HepG2 (cell line): ENCODE measurements around the gene CBLN3. TPM values are rescaled to one million over a fixed set of nuclear protein-coding genes. Genes with fewer than 3 reads are reported as not detected.

ENCODE experiments used
- ATAD3A ChIP-seq: sonication (generic); formaldehyde crosslinking; IDR thresholded peaks from 2 replicates; pipeline ENCODE4 v1.4.0; 2020; ENCODE audit warnings: missing genetic modification reagents
- ATF1 ChIP-seq: IDR thresholded peaks from 2 replicates; pipeline ENCODE4 v1.6.1; 2016; ENCODE audit warnings: mild to moderate bottlenecking, control low read depth
- BCL6 ChIP-seq: IDR thresholded peaks from 2 replicates; pipeline ENCODE4 v1.6.1; 2016; ENCODE audit warnings: missing genetic modification reagents, missing compliant biosample characterization
- CBFB ChIP-seq: sonication (generic); formaldehyde crosslinking; IDR thresholded peaks from 2 replicates; pipeline ENCODE4 v1.4.0; 2020; ENCODE audit warnings: missing genetic modification reagents
- CHCHD3 ChIP-seq: sonication (generic); formaldehyde crosslinking; IDR thresholded peaks from 2 replicates; pipeline ENCODE4 v1.8.0; 2022; ENCODE audit warnings: mild to moderate bottlenecking, missing genetic modification reagents, moderate library complexity
- EHMT2 ChIP-seq: fragments of 200-600 bp; sonication (generic); IDR thresholded peaks from 2 replicates; pipeline ENCODE4 v1.7.0; 2017; ENCODE audit warnings: antibody characterized with exemption, low read depth, low read length, borderline replicate concordance
- ETV5 ChIP-seq: IDR thresholded peaks from 2 replicates; pipeline ENCODE4 v1.6.1; 2018; ENCODE audit warnings: missing biosample characterization, missing genetic modification reagents, inconsistent platforms, borderline replicate concordance
- HMGA1 ChIP-seq: sonication (generic); formaldehyde crosslinking; conservative IDR thresholded peaks from 2 replicates; pipeline ENCODE4 v1.4.0; 2020; ENCODE audit warnings: missing genetic modification reagents
- IKZF4 ChIP-seq: sonication (generic); formaldehyde crosslinking; IDR thresholded peaks from 2 replicates; pipeline ENCODE4 v1.5.1; 2020; ENCODE audit warnings: borderline replicate concordance, mild to moderate bottlenecking, low read depth, missing genetic modification reagents; ENCODE audit errors: not compliant biosample characterization
- JUN ChIP-seq: sonication (generic); formaldehyde crosslinking; IDR thresholded peaks from 2 replicates; pipeline ENCODE4 v1.4.0; 2020; ENCODE audit warnings: mild to moderate bottlenecking, missing genetic modification reagents
- MAFG ChIP-seq: sonication (generic); formaldehyde crosslinking; IDR thresholded peaks from 2 replicates; pipeline ENCODE4 v1.5.1; 2020; ENCODE audit warnings: mild to moderate bottlenecking, missing genetic modification reagents
- MED1 ChIP-seq: sonication (generic); formaldehyde crosslinking; IDR thresholded peaks from 2 replicates; pipeline ENCODE4 v1.4.0; 2020; ENCODE audit warnings: missing genetic modification reagents
- MYC ChIP-seq: sonication (generic); formaldehyde crosslinking; IDR thresholded peaks from 2 replicates; pipeline ENCODE4 v1.9.0; 2021; ENCODE audit warnings: missing genetic modification reagents, borderline replicate concordance
- NAIF1 ChIP-seq: sonication (generic); formaldehyde crosslinking; IDR thresholded peaks from 2 replicates; pipeline ENCODE4 v1.5.0; 2020; ENCODE audit warnings: mild to moderate bottlenecking, missing genetic modification reagents, borderline replicate concordance
- NKX3-1 ChIP-seq: sonication (generic); formaldehyde crosslinking; IDR thresholded peaks from 2 replicates; pipeline ENCODE4 v1.5.0; 2020; ENCODE audit warnings: missing genetic modification reagents
- ONECUT2 ChIP-seq: sonication (generic); formaldehyde crosslinking; IDR thresholded peaks from 2 replicates; pipeline ENCODE4 v1.4.0; 2020; ENCODE audit warnings: missing genetic modification reagents
- POLR2A ChIP-seq, 2 experiments: IDR thresholded peaks; 2 replicates each; pipeline ENCODE4 v1.6.1; 2011; ENCODE audit warnings: low read depth in 2 of 2, low read length in 2 of 2, mild to moderate bottlenecking in 1 of 2, moderate library complexity in 1 of 2; ENCODE audit not compliant: insufficient read depth in 1 of 2
- RAD21 ChIP-seq: fragments of 450-650 bp; formaldehyde crosslinking; IDR thresholded peaks from 2 replicates; pipeline ENCODE4 v1.5.0; 2020; ENCODE audit warnings: mild to moderate bottlenecking
- SOX5 ChIP-seq: IDR thresholded peaks from 2 replicates; pipeline ENCODE4 v1.6.1; 2016; ENCODE audit warnings: borderline replicate concordance
- XBP1 ChIP-seq: sonication (generic); formaldehyde crosslinking; IDR thresholded peaks from 2 replicates; pipeline ENCODE4 v1.5.0; 2020; ENCODE audit warnings: missing genetic modification reagents
- ZBTB3 ChIP-seq: sonication (generic); formaldehyde crosslinking; IDR thresholded peaks from 2 replicates; pipeline ENCODE4 v1.4.0; 2020; ENCODE audit warnings: low read depth, mild to moderate bottlenecking, moderate library complexity, missing genetic modification reagents, borderline replicate concordance
- ZNF446 ChIP-seq: sonication (generic); formaldehyde crosslinking; IDR thresholded peaks from 2 replicates; pipeline ENCODE4 v1.5.0; 2020; ENCODE audit warnings: mild to moderate bottlenecking, missing genetic modification reagents
- ZNF589 ChIP-seq: sonication (generic); formaldehyde crosslinking; conservative IDR thresholded peaks from 2 replicates; pipeline ENCODE4 v1.8.0; 2022; ENCODE audit warnings: mild to moderate bottlenecking, moderate library complexity, missing genetic modification reagents
- ZNF660 ChIP-seq: sonication (generic); formaldehyde crosslinking; IDR thresholded peaks from 2 replicates; pipeline ENCODE4 v1.5.1; 2020; ENCODE audit warnings: mild to moderate bottlenecking, low read depth, missing genetic modification reagents, borderline replicate concordance
- ZNF776 ChIP-seq: sonication (generic); formaldehyde crosslinking; IDR thresholded peaks from 2 replicates; pipeline ENCODE4 v1.4.0; 2020; ENCODE audit warnings: mild to moderate bottlenecking, missing genetic modification reagents
- ZNF883 ChIP-seq: sonication (generic); formaldehyde crosslinking; IDR thresholded peaks from 2 replicates; pipeline ENCODE4 v1.5.1; 2020; ENCODE audit warnings: mild to moderate bottlenecking, missing genetic modification reagents; ENCODE audit errors: not compliant biosample characterization
- ZSCAN31 ChIP-seq: sonication (generic); formaldehyde crosslinking; IDR thresholded peaks from 2 replicates; pipeline ENCODE4 v1.5.0; 2020; ENCODE audit warnings: low read depth, mild to moderate bottlenecking, missing genetic modification reagents
- polyA plus RNA-seq, 8 experiments: library from polyadenylated mRNA; depleted of rRNA in 3 of 8; stranded (reverse) in 7 of 8; unstranded in 1 of 8; fragments of >200 nt; fragmentation: Illumina TruSeq in 4 of 8; extraction: Trizol in 4 of 8; gene quantifications; 2 replicates each; pipeline versions ENCODE4 v1.2.1 to v1.2.3, GENCODE V29; 2011 to 2016; ENCODE audit warnings: low read depth in 4 of 8, missing spikeins in 1 of 8, mixed read lengths in 1 of 8; ENCODE audit not compliant: insufficient read depth in 1 of 8
- total RNA-seq, 5 experiments: library from RNA; depleted of rRNA; stranded (reverse); fragments of >200 nt; fragmentation: Illumina TruSeq; extraction: Trizol; gene quantifications; 2 replicates each; pipeline ENCODE4 v1.2.3, GENCODE V29; 2016; ENCODE audit warnings: low read depth in 1 of 5
- TF ChIP-seq, protein P1 (sequence below): sonication (generic); formaldehyde crosslinking; IDR thresholded peaks from 2 replicates; pipeline ENCODE4 v1.5.0; 2020; ENCODE audit warnings: missing genetic modification reagents
- TF ChIP-seq, protein P2 (sequence below): sonication (generic); formaldehyde crosslinking; IDR thresholded peaks from 2 replicates; pipeline ENCODE4 v1.8.1; 2023; ENCODE audit warnings: mild to moderate bottlenecking, missing genetic modification reagents, borderline replicate concordance
- TF ChIP-seq, protein P3 (sequence below): sonication (generic); formaldehyde crosslinking; IDR thresholded peaks from 2 replicates; pipeline ENCODE4 v1.8.0; 2022; ENCODE audit warnings: mild to moderate bottlenecking, missing genetic modification reagents, moderate library complexity
- TF ChIP-seq, protein P4 (sequence below): IDR thresholded peaks from 2 replicates; pipeline ENCODE4 v1.6.1; 2016

CBLN3 gene
- total and polyA plus RNA-seq, 2 of the 13 experiments (the other 11 are each of a cell fraction or from before 2014, with no cell fraction given), result 0.66 to 0.98 TPM

DNA sequence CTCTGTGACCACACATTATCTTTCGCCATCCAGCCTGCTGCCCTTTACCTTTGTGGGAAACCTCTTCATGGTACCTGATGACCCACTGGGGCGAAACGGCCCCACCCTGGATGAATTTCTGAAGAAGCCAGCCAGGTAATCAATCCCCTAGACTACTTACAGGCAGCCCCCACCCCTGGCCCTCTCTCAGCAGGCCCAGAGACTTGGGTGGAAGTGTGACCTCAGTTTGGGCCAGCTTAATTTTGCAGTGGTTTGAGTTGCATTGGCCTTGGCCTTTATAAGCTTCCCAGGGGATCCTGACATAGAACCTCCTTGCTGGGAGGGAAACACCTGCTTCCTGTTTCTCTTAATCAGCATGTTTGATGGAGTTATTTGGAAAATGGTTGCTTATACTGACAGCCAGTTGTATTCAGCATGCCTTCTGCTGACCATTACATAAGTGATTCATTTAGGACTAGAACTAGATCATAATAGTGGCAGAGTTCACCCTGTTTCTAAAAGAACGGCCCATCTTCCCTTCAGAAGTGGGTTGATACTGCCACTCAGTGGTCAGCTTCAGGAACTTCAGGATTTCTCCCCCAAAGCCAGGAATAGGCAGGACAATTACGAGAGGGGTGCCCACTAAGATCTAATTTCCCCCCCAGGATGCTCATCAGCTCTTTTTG, 7.0 kb upstream of the CBLN3 start (continued):
- TF ChIP-seq POLR2A (IDR thresholded peaks at IDR 0.05; ENCODE audit: insufficient read depth in 1 of 2, low read depth in 2 of 2, low read length in 2 of 2) (peak in 1 of 2 experiments; percentile 47; a peak in 1 of 4 replicates), EHMT2 (no peak), NAIF1 (CRISPR knock-in tag) (no peak), ZBTB3 (no peak), RAD21 (CRISPR knock-in tag) (peak; percentile 93), ONECUT2 (CRISPR knock-in tag) (no peak), JUN (CRISPR knock-in tag) (peak; percentile 27; the same call in 1 of the 2 replicates), XBP1 (CRISPR knock-in tag) (no peak), SOX5 (CRISPR knock-in tag) (peak; percentile 40; the same call in 1 of the 2 replicates), MYC (CRISPR knock-in tag) (no peak), ATF1 (no peak), ZSCAN31 (CRISPR knock-in tag) (0 out of 2 replicates have a peak, but pooled peaks have one; percentile 7), ZNF446 (CRISPR knock-in tag) (no peak), ZNF776 (CRISPR knock-in tag) (no peak), ETV5 (CRISPR knock-in tag) (peak; percentile 45; the same call in 1 of the 2 replicates), IKZF4 (CRISPR knock-in tag) (no peak), ZNF589 (no peak), HMGA1 (no peak), ZNF883 (CRISPR knock-in tag) (peak; percentile 41), ZNF660 (CRISPR knock-in tag) (no peak), BCL6 (no peak; the same call in 1 of the 2 replicates), MAFG (CRISPR knock-in tag) (no peak), ATAD3A (CRISPR knock-in tag) (no peak), CHCHD3 (CRISPR knock-in tag) (no peak), MED1 (CRISPR knock-in tag) (peak; percentile 52; the same call in 1 of the 2 replicates), CBFB (no peak), NKX3-1 (no peak)
- TF ChIP-seq, protein P1, sequence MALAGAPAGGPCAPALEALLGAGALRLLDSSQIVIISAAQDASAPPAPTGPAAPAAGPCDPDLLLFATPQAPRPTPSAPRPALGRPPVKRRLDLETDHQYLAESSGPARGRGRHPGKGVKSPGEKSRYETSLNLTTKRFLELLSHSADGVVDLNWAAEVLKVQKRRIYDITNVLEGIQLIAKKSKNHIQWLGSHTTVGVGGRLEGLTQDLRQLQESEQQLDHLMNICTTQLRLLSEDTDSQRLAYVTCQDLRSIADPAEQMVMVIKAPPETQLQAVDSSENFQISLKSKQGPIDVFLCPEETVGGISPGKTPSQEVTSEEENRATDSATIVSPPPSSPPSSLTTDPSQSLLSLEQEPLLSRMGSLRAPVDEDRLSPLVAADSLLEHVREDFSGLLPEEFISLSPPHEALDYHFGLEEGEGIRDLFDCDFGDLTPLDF (CRISPR knock-in tag), result no peak
- TF ChIP-seq, protein P2, sequence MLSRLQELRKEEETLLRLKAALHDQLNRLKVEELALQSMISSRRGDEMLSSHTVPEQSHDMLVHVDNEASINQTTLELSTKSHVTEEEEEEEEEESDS, result no peak
- TF ChIP-seq, protein P3, sequence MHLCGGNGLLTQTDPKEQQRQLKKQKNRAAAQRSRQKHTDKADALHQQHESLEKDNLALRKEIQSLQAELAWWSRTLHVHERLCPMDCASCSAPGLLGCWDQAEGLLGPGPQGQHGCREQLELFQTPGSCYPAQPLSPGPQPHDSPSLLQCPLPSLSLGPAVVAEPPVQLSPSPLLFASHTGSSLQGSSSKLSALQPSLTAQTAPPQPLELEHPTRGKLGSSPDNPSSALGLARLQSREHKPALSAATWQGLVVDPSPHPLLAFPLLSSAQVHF (CRISPR knock-in tag), result no peak
- TF ChIP-seq, protein P4, sequence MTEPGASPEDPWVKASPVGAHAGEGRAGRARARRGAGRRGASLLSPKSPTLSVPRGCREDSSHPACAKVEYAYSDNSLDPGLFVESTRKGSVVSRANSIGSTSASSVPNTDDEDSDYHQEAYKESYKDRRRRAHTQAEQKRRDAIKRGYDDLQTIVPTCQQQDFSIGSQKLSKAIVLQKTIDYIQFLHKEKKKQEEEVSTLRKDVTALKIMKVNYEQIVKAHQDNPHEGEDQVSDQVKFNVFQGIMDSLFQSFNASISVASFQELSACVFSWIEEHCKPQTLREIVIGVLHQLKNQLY (CRISPR knock-in tag), result no peak
